C1 segment of cervical spinal cord (tissue), 14 donors: ENCODE measurements around the gene ASCL3.
"Not testable (repeated sequence)": the region's sequence is repeated elsewhere in the genome, so short reads cannot be mapped to it uniquely, and the experiment has no call there.

Experiments used
- DNase-seq, 14 donors: peaks; one replicate each; lab custom pipeline; 2025; lab: John Stamatoyannopoulos, UW

Gene ASCL3

DNA sequence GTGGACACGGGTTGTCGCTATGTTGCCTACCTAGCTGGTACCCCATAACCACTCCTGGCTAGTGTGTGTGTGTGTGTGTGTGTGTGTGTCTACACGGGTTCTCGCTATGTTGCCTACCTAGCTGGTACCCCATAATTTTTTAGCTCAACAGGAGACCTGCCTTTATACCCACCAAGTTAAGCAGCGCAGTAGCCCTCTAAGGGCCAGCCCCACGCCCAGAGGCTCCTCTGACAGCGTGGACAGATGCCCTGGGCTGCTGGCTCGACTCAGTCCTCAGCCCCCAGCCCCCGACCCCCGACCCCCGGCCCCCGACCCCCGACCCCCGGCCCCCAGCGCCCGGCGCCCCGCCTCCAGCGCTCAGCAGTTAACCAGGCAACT lies 32.2 kb downstream of the ASCL3 start:
- DNase-seq = no peak

DNA sequence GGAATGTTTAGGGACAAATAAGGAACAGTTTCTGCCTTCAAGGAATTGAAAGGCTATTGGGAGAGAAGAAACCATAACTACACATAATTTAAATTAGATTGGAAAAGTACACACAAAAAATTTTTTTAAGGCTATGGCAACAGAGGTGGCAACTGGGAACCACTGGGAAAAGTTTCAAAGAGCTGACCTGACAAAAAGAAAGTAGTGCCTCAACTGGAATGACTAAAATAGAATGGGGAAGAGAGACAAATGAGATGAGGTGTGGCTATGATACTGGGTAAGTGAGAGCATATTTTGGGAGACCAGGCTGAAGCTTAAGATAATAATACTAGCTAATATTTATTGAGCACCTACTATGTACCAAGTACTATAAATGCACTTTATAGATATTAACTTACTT lies 34.7 kb downstream of the ASCL3 start:
- DNase-seq = no peak

DNA sequence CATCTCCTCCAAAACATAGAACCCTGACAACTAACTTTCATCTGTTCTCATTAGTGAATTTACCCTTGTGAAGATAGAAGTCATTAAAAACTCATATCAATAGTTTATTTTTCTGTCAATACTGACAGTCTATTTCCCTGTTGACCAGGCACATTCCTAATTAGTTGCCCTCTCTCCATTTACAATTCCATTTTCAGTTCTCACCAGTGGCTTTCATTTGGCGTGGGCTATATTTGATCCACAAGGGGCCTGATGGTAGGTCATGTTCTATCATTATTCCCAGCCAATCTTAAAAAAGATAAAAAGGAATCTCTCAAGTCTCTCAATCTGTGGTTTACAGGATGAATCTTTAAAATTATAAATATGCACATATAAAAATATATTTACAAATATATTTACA lies 35.7 kb downstream of the ASCL3 start:
- no peak for DNase-seq

DNA sequence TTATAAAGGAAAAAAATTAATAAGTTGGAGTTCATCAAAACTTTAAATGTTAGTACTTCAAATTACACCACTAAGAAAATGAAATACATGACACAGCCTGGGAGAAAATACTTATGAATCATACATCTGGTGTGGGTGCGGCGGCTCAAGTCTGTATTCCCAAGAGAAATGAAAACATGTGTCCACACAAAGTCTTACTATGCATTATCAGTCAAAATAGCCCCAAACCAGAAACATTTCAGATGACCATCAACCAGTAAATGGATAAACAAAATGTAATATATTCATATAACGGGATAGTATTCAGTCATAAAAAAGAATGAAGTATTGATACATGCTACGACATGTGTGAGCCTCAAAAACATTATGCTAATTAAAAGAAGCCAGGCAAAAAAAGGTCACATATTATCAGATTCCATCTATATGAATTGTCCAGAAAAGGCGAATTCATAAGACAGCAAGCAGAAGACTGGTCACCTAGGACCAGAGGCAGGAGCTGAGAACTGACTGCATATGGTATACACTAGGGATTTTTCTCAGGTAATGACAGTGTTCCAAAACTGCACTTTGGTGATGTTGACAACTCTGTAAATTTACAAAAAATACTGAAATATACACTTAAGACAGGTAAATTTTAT lies 37.2 kb downstream of the ASCL3 start:
- no peak for DNase-seq

DNA sequence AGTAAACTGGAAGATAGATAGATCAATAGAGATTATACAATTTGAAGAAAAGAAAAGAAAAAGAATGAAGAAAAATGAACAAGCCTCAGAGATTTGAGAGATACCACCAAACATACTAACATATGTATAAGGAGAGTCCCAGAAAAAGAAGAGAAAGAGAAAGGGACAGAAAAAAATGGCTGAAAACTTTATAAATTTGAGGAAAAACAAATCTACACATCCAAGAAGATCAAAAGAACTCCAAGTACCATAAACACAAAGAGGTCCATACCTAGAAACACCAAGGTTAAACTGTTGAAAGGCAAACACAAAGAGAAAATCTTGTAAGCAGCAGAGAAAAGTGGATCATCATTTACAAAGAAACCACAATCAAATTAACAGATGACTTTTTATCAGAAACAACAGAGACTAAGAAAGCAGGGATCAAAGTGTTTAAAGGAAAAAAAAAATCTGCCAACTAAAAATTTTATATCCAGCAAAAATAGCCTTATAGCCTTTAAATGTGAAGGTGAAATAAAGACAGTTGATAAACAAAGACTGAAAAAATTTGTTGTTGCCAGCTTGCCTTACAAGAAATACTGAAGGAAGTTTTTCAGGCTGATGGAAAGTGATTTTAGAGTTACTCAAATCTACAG lies 43.6 kb downstream of the ASCL3 start:
- no peak for DNase-seq

DNA sequence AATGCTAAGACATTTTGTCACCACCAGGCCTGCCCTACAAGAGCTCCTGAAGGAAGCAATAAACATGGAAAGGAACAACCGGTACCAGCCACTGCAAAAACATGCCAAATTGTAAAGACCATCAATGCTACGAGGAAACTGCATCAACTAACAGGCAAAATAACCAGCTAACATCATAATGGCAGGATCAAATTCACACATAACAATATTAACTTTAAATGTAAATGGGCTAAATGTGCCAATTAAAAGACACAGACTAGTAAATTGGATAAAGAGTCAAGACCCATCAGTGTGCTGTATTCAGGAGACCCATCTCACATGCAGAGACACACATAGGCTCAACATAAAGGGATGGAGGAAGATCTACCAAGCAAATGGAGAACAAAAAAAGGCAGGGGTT lies 51.6 kb downstream of the ASCL3 start:
- not testable (repeated sequence) for DNase-seq
